Right kidney (tissue), 1 donor: ENCODE measurements around the gene ACAP2.
"Not testable (repeated sequence)": the region's sequence is repeated elsewhere in the genome, so short reads cannot be mapped to it uniquely, and the experiment has no call there.

Experiments used
- DNase-seq: peaks from one replicate; pipeline ENCODE4 v3.0.0-alpha.2; 2016

Gene ACAP2

GRCh38 chr3:195445885-195446284 lies 3.1 kb upstream of the ACAP2 start:
- no peak for DNase-seq

- no peak for DNase-seq
Measured at GRCh38 chr3:195443391-195443989, 670 bp upstream of the ACAP2 start.

DNA sequence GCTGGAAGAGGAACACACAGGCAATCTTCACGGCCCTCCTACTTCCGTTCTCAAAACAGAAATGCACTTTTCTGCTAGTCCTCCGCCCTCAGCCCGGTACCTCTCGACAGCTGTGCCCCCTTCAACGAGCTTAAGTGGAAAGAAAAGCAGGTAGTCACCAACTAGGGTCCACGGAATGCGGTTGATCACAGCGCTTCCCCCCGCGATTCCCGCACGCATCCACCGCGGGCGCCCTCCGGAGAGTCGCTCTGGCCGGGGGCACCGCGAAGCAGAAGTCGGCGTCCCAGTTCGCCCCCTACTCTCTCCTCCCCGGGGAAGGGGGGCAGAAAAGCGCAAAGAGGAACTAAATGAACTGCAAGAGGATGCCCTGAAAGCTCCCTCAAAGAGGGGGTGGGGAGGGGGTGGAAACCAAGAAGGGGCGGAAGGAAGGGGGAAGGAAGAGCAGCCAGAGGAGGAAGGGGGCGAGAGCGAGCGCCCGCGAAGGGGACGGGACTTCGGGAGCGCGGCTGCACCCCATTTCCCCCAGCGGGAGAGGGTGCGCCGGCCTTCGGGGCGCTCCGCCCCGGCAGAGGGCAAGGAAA lies 738 bp downstream of the ACAP2 start:
- DNase-seq: peak; percentile 71

DNA sequence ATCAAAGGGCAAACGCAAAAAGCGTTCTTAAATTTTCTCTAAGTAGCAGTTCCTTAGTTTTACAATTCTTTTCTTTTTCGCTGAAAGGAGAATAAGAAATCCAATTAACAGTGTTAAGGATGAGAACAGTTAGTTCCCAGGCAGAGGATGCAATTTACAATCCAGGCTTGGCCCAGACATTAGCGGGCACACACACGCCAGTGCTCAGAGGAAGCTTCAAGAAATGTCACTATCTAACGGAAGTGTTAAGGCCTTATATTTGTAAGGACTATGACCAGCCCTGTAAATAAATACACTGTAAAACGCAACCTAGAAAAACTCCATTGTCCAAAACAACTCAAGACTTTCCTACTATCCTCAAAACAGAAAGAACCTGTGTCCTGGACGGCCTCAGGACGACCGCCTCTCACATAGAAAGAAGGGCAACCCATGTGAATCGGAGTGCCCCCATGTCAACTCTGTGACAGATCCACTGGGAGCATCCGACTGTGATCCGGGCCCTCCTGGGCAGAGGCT lies 1.3 kb downstream of the ACAP2 start:
- DNase-seq: no peak

DNA sequence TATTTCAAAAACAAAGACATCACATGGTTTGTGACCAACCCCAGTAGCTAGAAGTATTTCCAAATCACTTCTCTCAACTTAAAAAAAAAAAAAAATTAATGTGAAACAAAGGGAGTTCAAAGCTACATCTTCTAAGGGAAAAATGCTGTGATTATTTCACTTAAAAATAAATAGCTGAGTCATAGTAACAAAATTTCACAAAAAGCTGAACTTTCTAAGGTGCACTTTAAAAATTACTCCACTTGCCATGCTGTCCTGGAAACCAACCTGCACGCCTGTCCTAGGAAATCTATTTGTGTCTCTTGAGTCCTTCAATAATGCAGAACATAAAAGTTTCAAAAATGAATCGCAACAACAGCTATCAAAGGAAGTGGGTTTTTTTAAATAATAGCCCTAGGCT lies 1.8 kb downstream of the ACAP2 start:
- no peak for DNase-seq

GRCh38 chr3:195440379-195440778 lies 2.4 kb downstream of the ACAP2 start:
- no peak for DNase-seq

GRCh38 chr3:195438371-195438770 lies 4.4 kb downstream of the ACAP2 start:
- DNase-seq: no peak

DNA sequence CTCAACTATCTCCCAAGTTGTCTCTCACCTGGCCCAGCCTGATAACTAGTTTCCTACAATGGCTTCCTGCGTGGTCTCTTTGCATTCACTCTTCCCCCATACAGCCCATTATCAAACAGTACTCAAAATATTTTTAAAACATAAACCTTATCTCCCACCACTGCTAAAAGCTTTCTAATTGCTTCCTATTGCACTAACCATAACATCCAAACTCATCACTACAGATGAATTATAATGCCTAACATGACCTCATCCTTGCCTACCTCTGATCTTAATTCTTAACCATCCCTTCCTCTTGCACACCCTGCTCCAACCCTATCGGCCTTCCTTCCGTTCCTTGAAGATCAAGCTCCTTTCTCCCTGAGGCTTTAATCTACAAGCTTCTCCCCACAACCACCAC lies 17.0 kb downstream of the ACAP2 start:
- DNase-seq: no peak

- DNase-seq: no peak
Measured at GRCh38 chr3:195423818-195424217, 19.0 kb downstream of the ACAP2 start.

GRCh38 chr3:195421400-195421799 lies 21.4 kb downstream of the ACAP2 start:
- no peak for DNase-seq

GRCh38 chr3:195416795-195417194 lies 26.0 kb downstream of the ACAP2 start:
- DNase-seq: no peak

- DNase-seq: no peak
Measured at GRCh38 chr3:195411836-195412235, 31.0 kb downstream of the ACAP2 start.

DNA sequence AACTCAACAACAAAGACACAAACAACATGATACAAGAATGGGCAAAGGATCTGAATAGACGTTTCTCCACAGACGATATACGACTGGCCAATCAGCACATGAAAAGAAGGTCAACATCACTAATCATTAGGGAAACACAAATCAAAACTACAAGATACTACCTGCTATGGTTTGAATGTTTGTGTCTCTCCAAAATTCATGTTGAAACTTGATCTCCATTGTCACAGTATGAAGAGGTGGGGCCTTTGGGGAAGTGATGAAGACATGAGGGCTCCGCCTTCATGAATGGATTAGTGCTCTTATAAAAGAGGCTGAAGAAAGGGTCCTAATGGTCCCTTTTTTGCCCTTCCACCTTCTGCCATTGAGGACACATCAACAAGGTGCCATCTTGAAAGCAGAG lies 32.3 kb downstream of the ACAP2 start:
- DNase-seq: no peak

GRCh38 chr3:195407531-195408409 lies 35.0 kb downstream of the ACAP2 start:
- DNase-seq: no peak

- no peak for DNase-seq
Measured at GRCh38 chr3:195405651-195406050, 37.2 kb downstream of the ACAP2 start.

DNA sequence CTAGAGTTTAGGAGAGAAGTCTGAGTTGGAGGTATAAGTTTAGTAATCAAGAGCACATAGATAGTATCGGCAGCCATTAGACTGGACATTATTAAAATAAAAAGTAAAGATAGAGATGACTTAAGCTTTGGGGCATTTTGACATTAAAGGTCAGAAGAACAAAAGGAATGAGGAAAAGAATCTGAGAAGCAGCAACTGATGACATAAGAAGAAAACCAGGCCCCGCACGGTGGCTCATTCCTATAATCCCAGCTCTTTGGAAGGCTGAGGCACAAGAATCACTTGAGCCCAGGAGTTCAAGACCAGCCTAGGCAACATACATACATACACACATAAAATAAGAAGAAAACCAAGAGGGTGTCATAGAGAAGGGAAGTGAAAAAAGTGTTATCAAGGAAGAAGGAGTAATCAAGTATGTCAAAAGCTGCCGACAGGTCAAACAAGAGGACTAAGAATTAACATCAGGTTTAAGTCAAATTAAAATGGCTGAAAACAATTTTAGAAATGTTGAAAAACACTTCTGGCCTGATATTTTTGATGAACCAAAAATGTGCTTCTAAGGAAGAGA lies 38.9 kb downstream of the ACAP2 start:
- no peak for DNase-seq

DNA sequence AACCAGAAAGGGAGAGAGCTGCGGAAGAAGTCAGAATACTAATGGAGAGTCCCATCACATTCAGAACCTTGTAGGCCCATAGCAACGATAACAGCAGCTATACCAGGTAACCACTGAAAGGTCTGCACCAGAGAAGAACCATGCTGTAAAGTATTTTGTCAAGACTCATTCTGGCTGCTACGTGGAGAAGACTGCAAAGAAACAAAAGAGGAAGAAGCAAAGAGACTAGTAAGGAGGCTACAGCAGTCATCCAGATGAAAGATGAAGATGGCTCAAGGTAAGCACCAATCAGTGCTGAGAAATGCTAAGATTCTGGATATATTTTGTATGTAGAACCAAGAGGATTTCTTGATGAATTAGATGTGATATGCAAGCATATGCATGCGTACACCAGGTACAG lies 39.6 kb downstream of the ACAP2 start:
- DNase-seq: no peak

DNA sequence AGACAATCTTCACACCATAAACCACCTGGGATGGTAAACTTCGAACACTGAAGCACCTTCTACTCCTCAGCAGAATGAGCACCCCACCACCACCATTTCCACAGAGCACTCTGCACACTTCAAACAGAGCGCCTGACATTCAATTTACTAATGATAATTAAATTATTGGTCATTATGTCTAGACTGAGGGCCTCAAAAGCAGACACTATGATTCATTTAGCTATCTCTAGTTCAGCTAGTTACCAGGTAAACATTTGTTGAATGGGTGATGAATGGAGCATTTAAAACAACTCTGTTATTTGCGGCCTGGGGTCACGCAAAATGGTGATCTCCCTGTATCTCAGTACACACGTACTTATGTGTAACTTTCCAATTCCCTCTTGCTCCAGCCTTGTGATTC lies 40.9 kb downstream of the ACAP2 start:
- no peak for DNase-seq

- DNase-seq: not testable (repeated sequence)
Measured at GRCh38 chr3:195398460-195398859, 44.4 kb downstream of the ACAP2 start.

DNA sequence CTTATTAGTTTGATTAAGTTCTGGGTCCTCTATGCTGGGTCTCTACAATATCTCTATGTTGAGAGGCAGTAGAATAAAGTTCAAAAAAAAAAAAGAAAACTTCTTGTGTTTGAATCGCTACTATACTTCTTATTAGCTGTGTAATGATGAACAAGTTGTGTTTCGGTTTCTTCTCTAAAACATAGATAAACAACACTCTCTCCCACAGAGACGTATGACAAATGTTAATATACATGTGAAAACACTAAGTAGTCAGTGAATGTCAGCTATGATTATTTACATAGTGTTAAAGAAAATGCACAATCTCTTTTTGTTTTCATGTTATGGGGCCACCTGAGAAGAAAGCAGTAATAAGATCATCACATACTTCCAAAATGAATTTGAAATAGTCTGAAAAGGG lies 45.3 kb downstream of the ACAP2 start:
- DNase-seq: no peak

DNA sequence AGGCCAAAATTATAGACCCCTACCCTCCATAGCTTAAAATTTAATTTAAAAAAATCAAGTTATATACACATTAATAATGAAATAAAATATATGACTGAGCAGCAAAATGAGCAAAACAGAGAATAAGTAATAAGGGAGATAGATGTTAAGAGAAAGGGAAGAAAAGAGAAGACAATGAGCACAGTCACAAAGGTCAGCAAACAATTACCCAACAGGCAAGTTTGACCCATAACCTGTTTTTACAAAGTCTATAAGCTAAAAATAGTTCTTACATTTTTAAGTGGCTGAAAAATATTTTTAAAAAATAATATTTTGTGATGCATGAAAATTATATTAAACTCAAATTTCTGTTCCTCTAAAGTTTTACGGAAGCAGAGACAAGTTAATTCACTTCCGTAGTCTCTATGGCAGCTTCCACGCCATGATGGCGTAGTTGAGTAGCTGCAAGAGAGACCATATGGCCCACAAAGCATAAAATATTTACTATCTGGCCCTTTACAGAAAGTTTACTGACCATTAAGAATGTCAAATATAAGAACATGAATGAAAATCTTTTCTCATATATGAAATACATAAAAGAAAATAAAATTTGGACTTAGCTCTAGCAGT lies 47.5 kb downstream of the ACAP2 start:
- no peak for DNase-seq

DNA sequence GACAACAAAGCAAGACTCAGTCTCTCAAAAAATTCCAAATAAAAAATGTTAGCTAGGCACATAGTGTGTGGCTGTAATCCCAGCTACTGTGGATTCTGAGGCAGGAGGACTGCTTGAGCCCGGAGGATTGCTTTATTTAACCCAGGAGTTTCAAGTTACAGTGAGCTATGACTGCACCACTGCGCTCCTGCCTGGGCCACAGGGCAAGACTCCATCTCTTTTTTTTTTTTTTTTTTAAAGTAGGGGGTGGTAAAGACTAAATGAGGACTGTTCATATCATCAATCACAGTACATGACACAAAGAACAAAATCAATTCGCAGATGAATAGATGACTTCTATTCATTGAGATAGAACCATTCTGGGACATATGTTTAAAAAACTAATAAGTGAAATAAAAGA lies 48.1 kb downstream of the ACAP2 start:
- no peak for DNase-seq

- DNase-seq: no peak
Measured at GRCh38 chr3:195394024-195394423, 48.8 kb downstream of the ACAP2 start.
